ENCODE results near the gene STMP1. TPM values are rescaled to one million over a fixed set of nuclear protein-coding genes. Genes with fewer than 3 reads are reported as not detected.

STMP1 gene
- total and polyA plus RNA-seq, 2 of the 4 experiments (the other 2 are of a cell fraction), result 6.1 to 28.3 TPM

DNA sequence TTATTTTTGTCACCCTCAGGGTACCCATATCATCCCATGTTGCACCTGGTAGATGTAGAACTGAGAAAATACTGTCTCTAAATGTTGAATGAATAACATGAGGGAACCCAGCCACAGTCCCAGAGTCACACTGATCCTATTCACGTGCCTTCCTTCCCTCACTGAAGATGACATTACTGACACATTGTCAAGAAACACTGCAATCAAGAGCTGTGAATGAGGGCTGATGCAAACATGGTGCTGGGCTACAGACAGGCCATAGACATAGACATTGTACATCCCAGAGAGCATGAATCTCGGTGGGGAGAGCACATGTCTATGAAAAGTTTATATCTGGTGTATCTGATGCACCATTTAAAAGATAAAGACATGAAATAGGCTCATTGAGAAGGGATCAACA is 55.9 kb downstream of the STMP1 start:
- Histone ChIP-seq H4K91ac (ENCODE audit: insufficient read depth, low read depth, low read length) (no peak overlapping the region), H3K4me1 (ENCODE audit: control insufficient read depth, insufficient read depth, low read length) (peaks cover 13% of the 10 kb centered on the region), H3K4me3 (ENCODE audit: insufficient read depth, low read depth, low read length) (no peak overlapping the region), H3K36me3 (ENCODE audit: control insufficient read depth, insufficient read depth, low read length) (no peaks in the 10 kb centered on the region), H3K9ac (ENCODE audit: low read depth, low read length) (no peak overlapping the region), H3K4me2 (ENCODE audit: low read depth, low read length) (no peak overlapping the region), H4K20me1 (ENCODE audit: insufficient read depth, low read length) (no peaks in the 10 kb centered on the region), H2BK5ac (ENCODE audit: low read depth, low read length, poor library complexity, severe bottlenecking) (no peak overlapping the region), H2BK20ac (ENCODE audit: low read depth, low read length) (no peak overlapping the region), H3K4ac (ENCODE audit: low read depth, low read length) (no peak overlapping the region), H3K27ac (ENCODE audit: insufficient read depth, low read length) (no peak overlapping the region), H4K8ac (ENCODE audit: low read depth in 2 of 2, low read length in 2 of 2) (no peak overlapping the region), H3K23ac (ENCODE audit: low read depth, low read length) (no peak overlapping the region), H3K14ac (replicated peaks; ENCODE audit: low read depth, low read length) (no peak overlapping the region), H3K18ac (ENCODE audit: low read depth, low read length) (no peak overlapping the region), H2AFZ (replicated peaks; ENCODE audit: low read length, poor library complexity) (no peak overlapping the region), H3K56ac (ENCODE audit: extremely low read depth, insufficient read depth, low read length) (no peak overlapping the region), H3K9me1 (ENCODE audit: insufficient read depth, low read length) (peaks cover 12% of the 10 kb centered on the region), H2BK120ac (ENCODE audit: low read depth, low read length) (no peak overlapping the region), H3K27me3 (ENCODE audit: control insufficient read depth, insufficient read depth, low read length) (no peaks in the 10 kb centered on the region), H2AK9ac (replicated peaks; ENCODE audit: low read depth, low read length, poor library complexity) (no peak overlapping the region), H2AK5ac (ENCODE audit: low read depth, low read length) (no peak overlapping the region), H3K9me3 (ENCODE audit: control insufficient read depth, insufficient read depth, low read length) (no peaks in the 10 kb centered on the region), H2BK15ac (ENCODE audit: low read depth, low read length) (no peak overlapping the region), H3K79me1 (ENCODE audit: low read depth in 1 of 2, low read length in 2 of 2) (peaks cover 0 to 8% of the 10 kb centered on the region in 2 experiments; a peak in 2 of 4 replicates), H4K5ac (ENCODE audit: low read depth, low read length) (no peak overlapping the region)
- intact Hi-C loops (cut with micrococcal nuclease) (no loop called here), in situ Hi-C loops (cut with MboI; ENCODE audit: low sequenced_read_pairs) (no loop called here), dilution Hi-C loops (cut with HindIII; ENCODE audit: low sequenced_read_pairs, unreplicated experiment) (no loop called here)
- ChIA-PET POLR2A (ENCODE audit: unreplicated experiment) (no interaction called here), CTCF (no interaction called here)
- 80% methylated on average over 1 of the region's 2 CpGs; no CpG with 5 or more reads in 1 of the 2 experiments for WGBS, 2 experiments (ENCODE audit: extremely low coverage in 2 of 2, insufficient read length in 1 of 2)
- TF ChIP-seq RCOR1 (IDR thresholded peaks at IDR 0.05; ENCODE audit: insufficient replicate concordance, low read length), result no peak
- no peak for TF ChIP-seq CTCF (conservative IDR thresholded peaks at IDR 0.05; ENCODE audit: low read depth, low read length)
- no peak for TF ChIP-seq SMC3 (IDR thresholded peaks at IDR 0.05; ENCODE audit: low read depth, low read length)
- TF ChIP-seq, protein P1, sequence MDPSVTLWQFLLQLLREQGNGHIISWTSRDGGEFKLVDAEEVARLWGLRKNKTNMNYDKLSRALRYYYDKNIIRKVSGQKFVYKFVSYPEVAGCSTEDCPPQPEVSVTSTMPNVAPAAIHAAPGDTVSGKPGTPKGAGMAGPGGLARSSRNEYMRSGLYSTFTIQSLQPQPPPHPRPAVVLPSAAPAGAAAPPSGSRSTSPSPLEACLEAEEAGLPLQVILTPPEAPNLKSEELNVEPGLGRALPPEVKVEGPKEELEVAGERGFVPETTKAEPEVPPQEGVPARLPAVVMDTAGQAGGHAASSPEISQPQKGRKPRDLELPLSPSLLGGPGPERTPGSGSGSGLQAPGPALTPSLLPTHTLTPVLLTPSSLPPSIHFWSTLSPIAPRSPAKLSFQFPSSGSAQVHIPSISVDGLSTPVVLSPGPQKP (IDR thresholded peaks at IDR 0.05; ENCODE audit: borderline replicate concordance, low read depth, low read length), result no peak
- no peak for TF ChIP-seq RAD21 (IDR thresholded peaks at IDR 0.05; ENCODE audit: low read length)
- TF ChIP-seq FOS (IDR thresholded peaks at IDR 0.05; ENCODE audit: low read depth, low read length), result no peak
- TF ChIP-seq RFX5 (IDR thresholded peaks at IDR 0.05; ENCODE audit: low read depth, low read length), result no peak
- TF ChIP-seq, protein P2, sequence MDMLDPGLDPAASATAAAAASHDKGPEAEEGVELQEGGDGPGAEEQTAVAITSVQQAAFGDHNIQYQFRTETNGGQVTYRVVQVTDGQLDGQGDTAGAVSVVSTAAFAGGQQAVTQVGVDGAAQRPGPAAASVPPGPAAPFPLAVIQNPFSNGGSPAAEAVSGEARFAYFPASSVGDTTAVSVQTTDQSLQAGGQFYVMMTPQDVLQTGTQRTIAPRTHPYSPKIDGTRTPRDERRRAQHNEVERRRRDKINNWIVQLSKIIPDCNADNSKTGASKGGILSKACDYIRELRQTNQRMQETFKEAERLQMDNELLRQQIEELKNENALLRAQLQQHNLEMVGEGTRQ (IDR thresholded peaks at IDR 0.05; ENCODE audit: low read depth, low read length), result no peak
- no peak for TF ChIP-seq POLR2A (IDR thresholded peaks at IDR 0.05; ENCODE audit: low read depth, low read length)
- no peak for TF ChIP-seq MXI1 (IDR thresholded peaks at IDR 0.05; ENCODE audit: borderline replicate concordance, low read depth, low read length)
- no peak for TF ChIP-seq CEBPB (IDR thresholded peaks at IDR 0.05; ENCODE audit: low read depth, low read length)
- no peak for TF ChIP-seq BHLHE40 (IDR thresholded peaks at IDR 0.05; ENCODE audit: low read depth, low read length)
- no peak for DNase-seq
- BruUV-seq (replicated peaks), result no TSS peak
- ATAC-seq (ENCODE audit: low read depth), result no peak

All from IMR-90 (cell line).